ENCODE results near the gene GSTM1.

DNA sequence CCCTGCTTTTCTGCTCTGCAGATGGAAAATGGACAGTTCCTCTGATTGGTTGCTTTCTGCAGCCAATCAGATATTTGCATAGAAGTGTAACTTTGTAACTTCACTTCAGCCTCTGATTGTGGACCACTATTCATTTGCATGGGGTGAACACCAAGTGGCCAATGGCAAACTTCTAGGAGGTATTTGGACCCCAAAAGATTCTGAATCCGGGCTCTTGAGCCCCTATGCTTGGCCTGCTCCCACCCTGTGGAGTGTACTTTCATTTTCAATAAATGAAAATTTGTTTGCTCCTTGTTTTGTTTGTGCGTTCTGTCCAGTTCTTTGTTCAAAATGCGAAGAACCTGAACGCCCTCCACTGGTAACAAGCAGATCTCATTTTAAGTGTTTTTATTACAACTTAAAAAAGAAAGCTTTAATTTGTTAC, 38.1 kb upstream of the GSTM1 start:
- TF ChIP-seq, protein P1, sequence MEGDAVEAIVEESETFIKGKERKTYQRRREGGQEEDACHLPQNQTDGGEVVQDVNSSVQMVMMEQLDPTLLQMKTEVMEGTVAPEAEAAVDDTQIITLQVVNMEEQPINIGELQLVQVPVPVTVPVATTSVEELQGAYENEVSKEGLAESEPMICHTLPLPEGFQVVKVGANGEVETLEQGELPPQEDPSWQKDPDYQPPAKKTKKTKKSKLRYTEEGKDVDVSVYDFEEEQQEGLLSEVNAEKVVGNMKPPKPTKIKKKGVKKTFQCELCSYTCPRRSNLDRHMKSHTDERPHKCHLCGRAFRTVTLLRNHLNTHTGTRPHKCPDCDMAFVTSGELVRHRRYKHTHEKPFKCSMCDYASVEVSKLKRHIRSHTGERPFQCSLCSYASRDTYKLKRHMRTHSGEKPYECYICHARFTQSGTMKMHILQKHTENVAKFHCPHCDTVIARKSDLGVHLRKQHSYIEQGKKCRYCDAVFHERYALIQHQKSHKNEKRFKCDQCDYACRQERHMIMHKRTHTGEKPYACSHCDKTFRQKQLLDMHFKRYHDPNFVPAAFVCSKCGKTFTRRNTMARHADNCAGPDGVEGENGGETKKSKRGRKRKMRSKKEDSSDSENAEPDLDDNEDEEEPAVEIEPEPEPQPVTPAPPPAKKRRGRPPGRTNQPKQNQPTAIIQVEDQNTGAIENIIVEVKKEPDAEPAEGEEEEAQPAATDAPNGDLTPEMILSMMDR (IDR thresholded peaks at IDR 0.05), result peak in 3 of 6 experiments; percentile 4 to 10 (median 10)
- TF ChIP-seq POLR2A (IDR thresholded peaks at IDR 0.05), result no peak

Measured in esophagus squamous epithelium (tissue), 4 donors.